SK-N-SH (cell line): ENCODE measurements around the gene BNIP2. TPM values are rescaled to one million over a fixed set of nuclear protein-coding genes. Genes with fewer than 3 reads are reported as not detected.

ENCODE experiments used
- CTCF ChIA-PET: fragments of 300-600, 350-600 bp; formaldehyde crosslinking; extraction: SDS; loops from one replicate; lab custom pipeline; 2021; lab: Yijun Ruan, JAX
- POLR2A ChIA-PET: fragments of 350-600 bp; sonication (Branson Sonifier 250); formaldehyde crosslinking; extraction: SDS; loops from one replicate; lab custom pipeline; 2020; ENCODE audit warnings: antibody characterized with exemption, inconsistent platforms; lab: Yijun Ruan, JAX
- DNase-seq: peaks from one replicate; pipeline ENCODE4 v3.0.0; 2012
- H2AFZ ChIP-seq: fragments of 200-600 bp; sonication (generic); 2 replicates; pipeline ENCODE4 v1.8.1; 2016; ENCODE audit warnings: antibody characterized with exemption, mild to moderate bottlenecking, low read depth
- H3F3A ChIP-seq: fragments of 200-600 bp; sonication (generic); replicated peaks from 2 replicates; pipeline ENCODE3; 2016; ENCODE audit warnings: antibody characterized with exemption, mild to moderate bottlenecking; ENCODE audit not compliant: insufficient read depth
- H3K27ac ChIP-seq, 2 experiments: fragments of 200-500 bp in 1 of 2; fragments of 200-600 bp in 1 of 2; sonication (Bioruptor generic) in 1 of 2; sonication (generic), shearing (Covaris generic) in 1 of 2; 2 replicates each; pipeline versions ENCODE4 v1.5.1 to v1.6.1; 2014 to 2016; ENCODE audit warnings: low read depth in 2 of 2, inconsistent platforms in 1 of 2, low read length in 1 of 2, mild to moderate bottlenecking in 1 of 2, mixed read lengths in 1 of 2
- H3K27me3 ChIP-seq: fragments of 200-600 bp; sonication (generic), shearing (Covaris generic); 2 replicates; pipeline ENCODE4 v1.6.1; 2016; ENCODE audit warnings: mixed run types; ENCODE audit not compliant: insufficient read depth
- H3K36me3 ChIP-seq, 2 experiments: fragments of 200-500 bp in 1 of 2; fragments of 200-600 bp in 1 of 2; sonication (Bioruptor generic) in 1 of 2; sonication (generic) in 1 of 2; replicated peaks in 1 of 2; 2 replicates each; pipeline versions ENCODE3 to v1.5.1; 2014 to 2016; ENCODE audit warnings: low read length in 1 of 2, mild to moderate bottlenecking in 1 of 2; ENCODE audit not compliant: insufficient read depth in 2 of 2, control insufficient read depth in 1 of 2
- H3K4me1 ChIP-seq, 2 experiments: fragments of 200-500 bp in 1 of 2; fragments of 200-600 bp in 1 of 2; sonication (Bioruptor generic) in 1 of 2; sonication (generic), shearing (Covaris generic) in 1 of 2; 2 replicates each; pipeline versions ENCODE4 v1.5.1 to v1.6.1; 2014 to 2016; ENCODE audit warnings: low read depth in 1 of 2, low read length in 1 of 2, mixed run types in 1 of 2; ENCODE audit not compliant: insufficient read depth in 2 of 2, control insufficient read depth in 1 of 2
- H3K4me2 ChIP-seq: fragments of 200-600 bp; sonication (generic), shearing (Covaris generic); 2 replicates; pipeline ENCODE4 v1.6.1; 2017; ENCODE audit warnings: mixed run types
- H3K4me3 ChIP-seq, 2 experiments: fragments of 200-500 bp in 1 of 2; fragments of 200-600 bp in 1 of 2; sonication (Bioruptor generic) in 1 of 2; sonication (generic), shearing (Covaris generic) in 1 of 2; 2 replicates each; pipeline versions ENCODE4 v1.5.1 to v1.8.1; 2014 to 2016; ENCODE audit warnings: low read depth in 2 of 2, inconsistent platforms in 1 of 2, low read length in 1 of 2, mild to moderate bottlenecking in 1 of 2, mixed read lengths in 1 of 2, moderate library complexity in 1 of 2
- H3K79me2 ChIP-seq: fragments of 200-600 bp; sonication (generic); 2 replicates; pipeline ENCODE4 v1.8.1; 2017; ENCODE audit warnings: mild to moderate bottlenecking; ENCODE audit not compliant: insufficient read depth
- H3K9ac ChIP-seq: fragments of 200-600 bp; sonication (generic); 2 replicates; pipeline ENCODE4 v1.6.1; 2017; ENCODE audit warnings: mixed run types
- H3K9me2 ChIP-seq: fragments of 200-600 bp; sonication (generic); 2 replicates; pipeline ENCODE4 v1.6.1; 2017; ENCODE audit warnings: mixed run types
- H3K9me3 ChIP-seq: fragments of 200-600 bp; sonication (generic); 2 replicates; pipeline ENCODE4 v1.6.1; 2017; ENCODE audit warnings: mixed run types, mild to moderate bottlenecking, moderate library complexity
- H4K20me1 ChIP-seq: fragments of 200-600 bp; sonication (generic); 2 replicates; pipeline ENCODE4 v1.6.1; 2017; ENCODE audit warnings: mild to moderate bottlenecking, mixed run types; ENCODE audit not compliant: insufficient read depth
- EP300 ChIP-seq, 2 experiments: IDR thresholded peaks; 2 replicates each; pipeline versions ENCODE4 v1.4.0 to v1.6.1; 2012; ENCODE audit warnings: borderline replicate concordance in 1 of 2, low read depth in 1 of 2, low read length in 1 of 2
- EZH2phosphoT487 ChIP-seq: fragments of 200-600 bp; sonication (generic); IDR thresholded peaks from 2 replicates; pipeline ENCODE4 v1.6.1; 2017; ENCODE audit warnings: low read depth, mixed run types, mild to moderate bottlenecking, antibody characterized with exemption, moderate library complexity, borderline replicate concordance
- MEF2A ChIP-seq: IDR thresholded peaks from 2 replicates; pipeline ENCODE4 v1.4.0; 2012; ENCODE audit warnings: low read depth, borderline replicate concordance
- MXI1 ChIP-seq: IDR thresholded peaks from 2 replicates; pipeline ENCODE4 v1.6.1; 2012; ENCODE audit warnings: mild to moderate bottlenecking, low read depth, low read length, improper control_type of control experiment
- NFIC ChIP-seq: IDR thresholded peaks from 2 replicates; pipeline ENCODE4 v1.4.0; 2012; ENCODE audit warnings: borderline replicate concordance
- NRF1 ChIP-seq: IDR thresholded peaks from 2 replicates; pipeline ENCODE4 v1.6.1; 2012; ENCODE audit warnings: low read depth, mild to moderate bottlenecking, low read length
- SIN3A ChIP-seq: IDR thresholded peaks from 2 replicates; pipeline ENCODE4 v1.6.1; 2012; ENCODE audit warnings: low read depth, mild to moderate bottlenecking, low read length, moderate library complexity, borderline replicate concordance
- SMC3 ChIP-seq: IDR thresholded peaks from 2 replicates; pipeline ENCODE4 v1.6.1; 2012; ENCODE audit warnings: low read depth, low read length, improper control_type of control experiment
- TCF12 ChIP-seq: IDR thresholded peaks from 2 replicates; pipeline ENCODE4 v1.4.0; 2012
- USF1 ChIP-seq: IDR thresholded peaks from 2 replicates; pipeline ENCODE4 v1.4.0; 2012; ENCODE audit warnings: low read depth, borderline replicate concordance
- YY1 ChIP-seq: IDR thresholded peaks from 2 replicates; pipeline ENCODE4 v1.4.0; 2012; ENCODE audit warnings: low read depth, mild to moderate bottlenecking
- ZBTB33 ChIP-seq: IDR thresholded peaks from 2 replicates; pipeline ENCODE4 v1.4.0; 2012; ENCODE audit warnings: low read depth, borderline replicate concordance
- WGBS: methylation state at CpG from one replicate; pipeline ENCODE4 v1.1.6; 2017; ENCODE audit warnings: low lambda C conversion rate; 5-methylcytosine and 5-hydroxymethylcytosine counted together
- polyA plus RNA-seq, 3 experiments: library from polyadenylated mRNA; depleted of rRNA; stranded (reverse); fragments of >200 nt; gene quantifications; 2 replicates each; pipeline ENCODE4 v1.2.3, GENCODE V29; 2012
- TF ChIP-seq, protein P1 (sequence below): IDR thresholded peaks from 2 replicates; pipeline ENCODE4 v1.4.0; 2012; ENCODE audit warnings: low read depth

Gene BNIP2
- polyA plus RNA-seq, 1 of the 3 experiments (the other 2 are of a cell fraction), result 67.7 TPM

- Histone ChIP-seq H2AFZ (no peak overlapping the region), H3F3A (peaks cover 20% of the 10 kb centered on the region), H3K9ac (no peak overlapping the region), H4K20me1 (peaks cover 67% of the 10 kb centered on the region), H3K4me1 (peaks cover 16 to 22% of the 10 kb centered on the region in 2 experiments; a peak in 3 of 4 replicates), H3K27ac (peak overlapping the region; percentile 25 to 54; a peak in 3 of 4 replicates), H3K9me2 (no peaks in the 10 kb centered on the region), H3K4me2 (peak overlapping the region; percentile 77), H3K27me3 (no peaks in the 10 kb centered on the region), H3K4me3 (no peak overlapping the region), H3K79me2 (peaks cover 78% of the 10 kb centered on the region), H3K9me3 (no peaks in the 10 kb centered on the region), H3K36me3 (peaks cover 11 to 42% of the 10 kb centered on the region in 2 experiments)
- WGBS, result 77% methylated on average over 7 of the region's 7 CpGs
- POLR2A ChIA-PET, result no interaction called here
- no peak for DNase-seq
- CTCF ChIA-PET, result interaction anchor here (1.2 to 1.3 kb wide), 2 partner anchors 158 to 185 kb away, joined by 3 to 4 read pairs; no protein-coding TSS in a partner anchor
- TF ChIP-seq YY1, result no peak
- TF ChIP-seq NRF1, result no peak
- no peak for TF ChIP-seq NFIC
- no peak for TF ChIP-seq EZH2phosphoT487
- TF ChIP-seq, protein P1, sequence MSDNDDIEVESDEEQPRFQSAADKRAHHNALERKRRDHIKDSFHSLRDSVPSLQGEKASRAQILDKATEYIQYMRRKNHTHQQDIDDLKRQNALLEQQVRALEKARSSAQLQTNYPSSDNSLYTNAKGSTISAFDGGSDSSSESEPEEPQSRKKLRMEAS, result no peak
- no peak for TF ChIP-seq MEF2A
- no peak for TF ChIP-seq SMC3
- no peak for TF ChIP-seq USF1
- TF ChIP-seq TCF12, result no peak
- no peak for TF ChIP-seq SIN3A
- TF ChIP-seq MXI1, result no peak
Measured at GRCh38 chr15:59686389-59686788, 2.7 kb downstream of the BNIP2 start.

DNA sequence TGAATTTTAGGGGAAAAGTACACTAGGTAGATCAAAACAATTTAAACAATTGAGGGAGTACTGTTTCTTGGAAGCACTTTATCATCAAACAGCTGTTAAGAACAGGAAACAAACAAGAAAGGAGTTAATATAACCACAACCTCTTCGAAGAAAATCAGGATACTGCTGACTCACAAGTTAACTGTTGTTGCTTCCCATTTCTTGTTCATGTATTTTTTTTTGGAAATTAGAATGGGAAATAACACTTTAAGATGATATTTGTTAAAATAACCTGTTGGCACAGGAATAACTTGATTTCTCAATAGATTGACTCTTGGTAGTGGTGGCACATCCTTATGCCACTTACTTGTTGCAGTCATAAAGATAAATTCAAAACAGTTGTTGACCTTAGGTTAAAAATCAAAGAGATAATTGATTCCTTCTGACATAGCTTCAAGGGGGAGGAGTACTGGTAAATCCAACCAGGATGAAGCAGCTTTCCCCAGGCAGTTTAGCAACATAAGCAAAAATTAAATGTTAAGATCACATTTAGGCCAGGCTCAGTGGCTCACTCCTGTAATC is 3.3 kb downstream of the BNIP2 start:
- POLR2A ChIA-PET, result no interaction called here
- TF ChIP-seq EP300 (IDR thresholded peaks at IDR 0.05; ENCODE audit: borderline replicate concordance in 1 of 2, low read depth in 1 of 2, low read length in 1 of 2) (peak in 1 of 2 experiments; percentile 29; a peak in 1 of 4 replicates), ZBTB33 (no peak), TCF12 (peak; percentile 55)
- Histone ChIP-seq H3K9ac (no peak overlapping the region), H3K9me2 (no peaks in the 10 kb centered on the region), H3K4me2 (peak overlapping the region; percentile 77; the same call in 1 of the 2 replicates), H4K20me1 (peaks cover 71% of the 10 kb centered on the region), H3K4me1 (peaks cover 16 to 22% of the 10 kb centered on the region in 2 experiments; a peak in 3 of 4 replicates), H3K79me2 (peaks cover 83% of the 10 kb centered on the region), H3K9me3 (no peaks in the 10 kb centered on the region), H3F3A (peaks cover 16% of the 10 kb centered on the region), H3K27ac (peak overlapping the region; percentile 25 to 54; a peak in 3 of 4 replicates), H2AFZ (no peak overlapping the region), H3K36me3 (peaks cover 17 to 48% of the 10 kb centered on the region in 2 experiments), H3K4me3 (no peak overlapping the region), H3K27me3 (no peaks in the 10 kb centered on the region)
- DNase-seq, result peak; percentile 43
- CTCF ChIA-PET, result interaction anchor here (1.2 to 1.3 kb wide), 2 partner anchors 157 to 184 kb away, joined by 3 to 4 read pairs; no protein-coding TSS in a partner anchor
- WGBS, result 18% methylated on average over 1 of the region's 1 CpG
